Stimulated activated CD4-positive, alpha-beta T cell treated with anti-CD3 and anti-CD28 coated beads, Interleukin-15, amount 100 ng/mL, for 24 hours (primary cell): ENCODE measurements around the gene CCDC68.
"Not testable (repeated sequence)": the region's sequence is repeated elsewhere in the genome, so short reads cannot be mapped to it uniquely, and the experiment has no call there.

Experiments used
- DNase-seq: peaks from one replicate; pipeline ENCODE4 v3.0.0-alpha.2; 2020

CCDC68 gene

DNA sequence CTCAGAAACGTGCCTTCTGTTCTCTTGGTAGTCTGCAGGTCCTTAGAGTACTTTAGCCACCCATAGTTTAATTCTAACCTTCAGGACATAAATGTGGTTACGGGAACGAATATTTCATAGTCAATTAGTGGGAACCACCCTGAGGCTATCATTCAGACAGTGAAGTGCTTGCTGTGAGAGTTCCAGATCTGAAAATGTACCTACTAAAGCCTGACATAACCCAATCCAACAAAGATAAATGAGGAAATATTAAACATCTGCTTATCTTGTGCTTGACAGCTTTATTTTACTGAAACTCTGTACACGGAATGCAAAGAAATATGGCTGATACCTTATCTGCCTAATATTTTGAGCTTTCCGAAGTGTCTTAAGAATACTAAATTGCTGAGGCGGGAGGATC is 88.0 kb downstream of the CCDC68 start:
- DNase-seq: no peak

DNA sequence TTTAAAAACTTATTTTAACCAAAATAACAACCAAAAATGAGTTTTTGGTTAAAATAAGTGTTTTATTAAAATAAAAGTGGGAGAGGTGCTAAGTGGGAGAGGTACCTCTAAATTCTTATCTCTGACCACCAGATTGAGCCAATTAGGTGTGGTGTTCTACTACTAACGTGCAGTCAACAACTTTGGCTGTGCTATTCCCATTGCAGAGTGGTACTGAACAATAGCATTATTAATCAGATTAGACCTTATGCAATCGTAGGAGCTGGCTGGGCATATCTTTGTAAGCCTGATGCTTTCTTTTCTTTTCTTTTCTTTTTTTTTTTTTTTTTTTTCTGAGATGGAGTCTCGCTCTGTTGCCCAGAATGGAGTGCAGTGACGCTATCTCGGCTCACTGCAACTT is 92.1 kb downstream of the CCDC68 start:
- no peak for DNase-seq

DNA sequence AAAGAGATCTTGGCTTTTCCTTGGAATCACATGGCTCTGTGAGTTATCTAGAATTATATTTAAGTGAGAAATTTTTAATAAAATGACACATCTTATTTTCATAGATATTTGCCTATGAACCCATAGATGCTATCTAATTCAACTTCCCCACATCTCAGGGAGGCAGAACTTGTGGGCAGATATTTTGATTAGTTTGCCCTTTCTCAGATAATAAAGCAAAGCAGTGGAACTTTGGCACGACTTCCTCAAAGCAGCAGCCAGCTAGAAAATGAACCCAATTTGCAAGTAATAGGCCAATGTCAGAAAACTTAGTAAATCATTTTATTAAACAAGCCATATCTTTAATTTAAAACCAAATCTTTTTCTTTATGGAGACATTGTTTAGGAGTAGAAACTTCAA is 98.3 kb downstream of the CCDC68 start:
- DNase-seq: no peak

DNA sequence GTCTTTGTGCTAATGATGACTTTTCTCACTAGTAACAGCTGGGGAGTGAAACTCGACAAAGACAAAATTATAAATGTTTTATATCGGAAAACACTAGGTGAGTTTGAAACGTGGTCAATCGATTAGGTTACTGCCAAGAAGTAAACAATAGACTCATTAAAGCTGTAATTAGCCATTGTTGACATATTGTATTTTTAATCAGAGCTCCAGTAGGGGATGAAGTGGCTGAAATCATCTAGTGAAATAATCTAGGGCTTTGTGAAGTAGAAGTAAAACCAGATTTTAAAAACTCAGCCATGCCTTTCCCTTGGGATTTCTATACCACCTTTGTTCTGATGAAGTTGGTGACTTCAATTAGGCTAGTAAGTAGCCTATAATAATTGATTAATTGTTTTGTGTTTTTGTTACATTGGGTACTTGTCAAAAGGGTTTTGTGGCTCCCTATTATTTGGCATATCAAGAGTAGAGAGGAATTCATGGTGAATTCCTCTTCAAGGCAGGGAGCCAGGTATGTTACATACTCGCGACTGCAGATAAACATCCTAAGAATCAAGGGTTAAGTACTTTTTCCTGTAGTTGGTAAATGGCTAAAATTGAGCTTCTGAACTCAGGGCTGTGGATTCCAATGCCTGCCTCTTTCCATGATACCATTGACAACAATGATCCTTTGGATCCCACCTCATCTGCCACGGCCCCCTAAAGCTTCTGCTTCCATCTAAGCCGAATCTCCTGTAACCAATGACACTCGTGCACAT is 99.4 kb downstream of the CCDC68 start:
- no peak for DNase-seq

DNA sequence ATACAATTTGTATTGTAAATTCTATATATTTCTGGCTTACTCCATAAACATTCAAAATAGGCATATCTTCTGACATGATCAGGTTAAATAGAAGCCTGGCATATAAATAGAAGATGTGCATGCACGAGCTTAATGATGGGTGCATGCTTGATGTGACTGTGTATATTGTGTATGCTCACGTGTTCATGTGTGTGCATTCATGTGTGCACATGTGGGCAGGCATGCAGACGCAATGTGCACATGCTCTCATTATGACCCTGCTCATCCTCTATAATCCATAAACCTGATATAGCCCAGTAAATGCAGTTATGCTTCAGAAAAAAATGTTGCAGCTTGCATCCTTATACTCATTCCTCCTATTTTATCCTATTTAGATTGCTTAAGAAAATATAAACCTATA is 101.8 kb downstream of the CCDC68 start:
- no peak for DNase-seq

DNA sequence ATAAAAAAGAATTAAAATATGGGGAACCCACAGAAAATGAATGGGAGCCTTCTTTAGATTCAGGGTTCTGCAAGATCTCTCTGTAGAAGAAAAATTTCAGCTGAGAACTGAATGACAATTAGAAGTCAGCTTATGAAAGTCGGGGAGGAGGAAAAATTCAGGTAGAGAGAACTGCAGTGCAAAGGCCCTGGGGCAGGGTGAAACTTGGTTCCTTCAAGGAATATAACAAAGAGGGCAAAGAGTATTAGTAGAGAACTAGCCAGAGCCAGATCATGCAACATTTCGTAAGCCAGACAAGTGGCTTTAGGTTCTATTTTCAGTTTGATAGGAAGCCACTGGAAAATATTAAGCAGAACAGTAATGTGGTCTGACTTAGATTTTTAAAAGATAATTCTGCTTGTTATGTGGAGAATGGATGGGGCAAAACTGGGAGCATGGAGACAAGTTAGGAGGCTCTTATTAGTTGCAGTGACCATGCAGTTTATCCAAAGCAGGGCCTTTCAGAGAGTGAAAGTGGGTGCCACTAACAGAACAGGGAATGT is 103.1 kb downstream of the CCDC68 start:
- DNase-seq: no peak

DNA sequence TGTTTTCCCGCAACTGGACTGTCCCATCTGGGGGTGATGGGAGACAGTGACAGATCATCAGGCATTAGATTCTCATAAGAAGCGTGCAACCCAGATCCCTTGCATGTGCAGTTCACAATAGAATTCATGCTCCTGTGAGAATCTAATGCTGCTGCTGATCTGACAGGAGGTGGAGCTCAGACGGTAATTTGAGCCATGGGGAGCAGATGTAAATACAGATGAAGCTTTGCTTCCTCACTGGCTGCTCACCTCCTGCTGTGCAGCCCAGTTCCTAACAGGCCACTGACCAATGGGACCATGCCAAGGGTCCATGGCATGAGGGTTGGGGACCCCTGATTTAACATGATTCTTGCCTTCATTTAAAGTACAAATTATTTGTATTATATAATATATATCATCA is 104.2 kb downstream of the CCDC68 start:
- not testable (repeated sequence) for DNase-seq

DNA sequence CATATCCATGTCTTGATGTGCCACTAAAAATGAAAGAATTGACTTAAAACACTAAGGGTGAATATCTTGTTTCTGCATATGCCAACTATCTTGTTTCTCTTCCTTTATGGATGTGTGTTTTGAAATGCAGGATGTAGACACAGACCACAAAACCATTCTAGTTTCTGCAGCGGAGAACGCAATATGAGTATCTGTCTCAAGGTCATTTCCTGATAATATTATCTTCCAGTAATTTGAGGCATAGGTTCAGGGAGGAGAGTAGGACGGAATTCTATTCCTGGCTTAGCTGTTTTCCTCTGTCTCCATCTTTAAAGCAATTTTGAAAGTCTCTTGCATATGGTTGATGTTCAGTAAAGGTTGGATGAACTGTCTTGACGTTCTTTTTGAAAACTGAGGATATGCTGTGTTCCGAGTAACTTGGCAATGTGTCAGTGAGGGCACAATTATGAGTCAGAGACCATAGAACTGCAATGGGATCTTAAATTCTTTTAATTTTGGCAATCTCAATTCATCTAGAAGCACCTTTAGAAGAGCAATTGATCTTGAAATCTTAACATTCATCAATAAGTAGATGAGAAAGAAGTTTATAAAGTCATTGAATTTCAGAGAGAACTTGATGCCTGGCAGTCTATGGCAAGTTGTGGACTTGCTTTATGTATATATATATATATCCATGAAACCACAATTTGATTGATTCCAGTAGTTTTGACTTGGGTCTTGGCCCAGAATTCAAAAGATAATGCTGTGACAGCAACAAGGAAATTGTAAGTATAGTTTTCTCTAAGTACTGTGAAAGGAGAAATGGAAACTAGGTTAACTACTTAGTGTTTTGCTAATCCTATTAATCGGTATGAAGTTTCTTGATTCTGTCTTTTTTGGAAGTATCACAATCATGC is 106.2 kb downstream of the CCDC68 start:
- no peak for DNase-seq
